Trophoblast cell (in vitro differentiated cells and primary cell): ENCODE results near the gene PDCD7.

ENCODE experiments used
- DNase-seq, 2 donors: peaks; one replicate each; pipeline ENCODE4 v3.0.0-alpha.2; 2016
- H2AFZ ChIP-seq: 2 replicates; pipeline ENCODE4 v1.6.1; 2013; ENCODE audit warnings: low read length, moderate library complexity, mild to moderate bottlenecking; ENCODE audit not compliant: insufficient read depth, poor library complexity
- H2AK5ac ChIP-seq: 2 replicates; pipeline ENCODE4 v1.6.1; 2013; ENCODE audit warnings: mild to moderate bottlenecking, low read length
- H2BK120ac ChIP-seq: 2 replicates; pipeline ENCODE4 v1.6.1; 2013; ENCODE audit warnings: low read length, mild to moderate bottlenecking, moderate library complexity; ENCODE audit not compliant: insufficient read depth, poor library complexity
- H2BK12ac ChIP-seq: 2 replicates; pipeline ENCODE4 v1.6.1; 2013; ENCODE audit warnings: mild to moderate bottlenecking, low read length, moderate library complexity
- H2BK5ac ChIP-seq: 2 replicates; pipeline ENCODE4 v1.6.1; 2013; ENCODE audit warnings: low read length, low read depth, moderate library complexity, mild to moderate bottlenecking; ENCODE audit not compliant: poor library complexity
- H3K14ac ChIP-seq: 2 replicates; pipeline ENCODE4 v1.6.1; 2013; ENCODE audit warnings: mild to moderate bottlenecking, low read length
- H3K18ac ChIP-seq: 2 replicates; pipeline ENCODE4 v1.6.1; 2013; ENCODE audit warnings: mild to moderate bottlenecking, low read length
- H3K23ac ChIP-seq: 2 replicates; pipeline ENCODE4 v1.6.1; 2013; ENCODE audit warnings: low read length
- H3K27ac ChIP-seq: 2 replicates; pipeline ENCODE4 v1.5.1; 2013; ENCODE audit warnings: low read depth, mild to moderate bottlenecking, inconsistent platforms, low read length, moderate library complexity
- H3K27me3 ChIP-seq: 2 replicates; pipeline ENCODE4 v1.6.1; 2013; ENCODE audit warnings: inconsistent platforms, mild to moderate bottlenecking, low read length, moderate library complexity; ENCODE audit not compliant: insufficient read depth
- H3K36me3 ChIP-seq, 2 experiments: 1 replicate in 1 of 2; 2 replicates in 1 of 2; pipeline ENCODE4 v1.6.1; 2013; ENCODE audit warnings: low read length in 2 of 2, mild to moderate bottlenecking in 2 of 2, moderate library complexity in 1 of 2; ENCODE audit not compliant: insufficient read depth in 2 of 2, control insufficient read depth in 1 of 2
- H3K4ac ChIP-seq: 2 replicates; pipeline ENCODE4 v1.6.1; 2013; ENCODE audit warnings: low read depth, mild to moderate bottlenecking, low read length, moderate library complexity
- H3K4me1 ChIP-seq, 2 experiments: 1 replicate in 1 of 2; 2 replicates in 1 of 2; pipeline ENCODE4 v1.6.1; 2013; ENCODE audit warnings: low read length in 2 of 2, mild to moderate bottlenecking in 2 of 2, moderate library complexity in 1 of 2; ENCODE audit not compliant: insufficient read depth in 2 of 2, control insufficient read depth in 1 of 2
- H3K4me2 ChIP-seq: 2 replicates; pipeline ENCODE4 v1.6.1; 2013; ENCODE audit warnings: inconsistent platforms, mild to moderate bottlenecking, low read length, moderate library complexity
- H3K4me3 ChIP-seq: 2 replicates; pipeline ENCODE4 v1.5.1; 2013; ENCODE audit warnings: mild to moderate bottlenecking, low read depth, low read length, inconsistent platforms
- H3K79me1 ChIP-seq: one replicate; pipeline ENCODE4 v1.6.1; 2013; ENCODE audit warnings: low read length
- H3K79me2 ChIP-seq: 2 replicates; pipeline ENCODE4 v1.6.1; 2013; ENCODE audit warnings: low read length, mild to moderate bottlenecking; ENCODE audit not compliant: control insufficient read depth, insufficient read depth, poor library complexity
- H3K9ac ChIP-seq: 2 replicates; pipeline ENCODE4 v1.6.1; 2013; ENCODE audit warnings: mild to moderate bottlenecking, low read length
- H3K9me3 ChIP-seq: 2 replicates; pipeline ENCODE4 v1.6.1; 2013; ENCODE audit warnings: low read depth, mild to moderate bottlenecking, control low read depth, inconsistent platforms, low read length; ENCODE audit not compliant: insufficient read depth
- H4K12ac ChIP-seq: 2 replicates; pipeline ENCODE4 v1.6.1; 2013; ENCODE audit warnings: low read depth, mild to moderate bottlenecking, low read length, moderate library complexity
- H4K8ac ChIP-seq: 2 replicates; pipeline ENCODE4 v1.6.1; 2013; ENCODE audit warnings: low read depth, mild to moderate bottlenecking, low read length, moderate library complexity
- H4K91ac ChIP-seq: one replicate; pipeline ENCODE4 v1.6.1; 2013; ENCODE audit warnings: low read depth, mild to moderate bottlenecking, low read length, moderate library complexity
- WGBS: extraction: QIAGEN DNeasy Blood & Tissue Kit; methylation state at CpG from one replicate; pipeline ENCODE4 v1.1.7; 2013; ENCODE audit warnings: missing lambda C conversion rate; ENCODE audit not compliant: insufficient read length, insufficient coverage; ENCODE audit errors: extremely low coverage; 5-methylcytosine and 5-hydroxymethylcytosine counted together

PDCD7 gene

DNA sequence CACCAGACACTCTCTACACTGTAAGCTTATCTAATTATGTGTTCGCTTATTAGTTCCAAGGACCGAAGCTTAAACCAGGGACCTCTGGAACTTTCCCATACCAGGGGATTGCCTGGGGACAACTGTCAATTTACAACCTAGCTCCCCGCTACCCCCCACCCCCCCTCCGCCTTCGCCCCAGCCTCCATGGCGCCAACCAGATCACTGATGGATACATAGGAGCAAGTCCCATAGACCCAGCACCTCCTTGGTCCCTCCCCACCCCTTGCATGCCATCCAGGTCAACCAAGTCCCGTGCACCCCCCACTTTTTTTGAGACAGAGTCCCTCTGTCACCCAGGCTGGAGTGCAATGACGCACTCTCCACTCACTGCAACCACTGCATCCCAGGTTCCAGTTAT, 930 bp upstream of the PDCD7 start:
- H3K9me3 ChIP-seq: peaks cover 4% of the 10 kb centered on the region
- no peak overlapping the region for H3K23ac ChIP-seq
- H3K27me3 ChIP-seq: no peaks in the 10 kb centered on the region
- no peak overlapping the region for H2BK120ac ChIP-seq
- no peaks in the 10 kb centered on the region for H3K79me1 ChIP-seq
- no peak overlapping the region for H2AK5ac ChIP-seq
- DNase-seq: no peak
- no peak overlapping the region for H2BK12ac ChIP-seq
- no peak overlapping the region for H3K27ac ChIP-seq
- peaks cover 3 to 4% of the 10 kb centered on the region in 2 experiments for H3K4me1 ChIP-seq
- no peaks in the 10 kb centered on the region for H3K36me3 ChIP-seq
- no peak overlapping the region for H3K14ac ChIP-seq
- no peak overlapping the region for H3K18ac ChIP-seq
- no peak overlapping the region for H4K12ac ChIP-seq
- peak overlapping the region; percentile 94 for H4K8ac ChIP-seq
- peak overlapping the region; percentile 28 for H4K91ac ChIP-seq
- H3K79me2 ChIP-seq: peaks cover 6% of the 10 kb centered on the region
- no peak overlapping the region for H2BK5ac ChIP-seq
- no peak overlapping the region for H3K4me2 ChIP-seq
- H3K4ac ChIP-seq: no peak overlapping the region
- WGBS: no CpG with 5 or more reads among the region's 8 CpGs
- no peak overlapping the region for H3K4me3 ChIP-seq
- no peak overlapping the region for H3K9ac ChIP-seq
- H2AFZ ChIP-seq: no peak overlapping the region

DNA sequence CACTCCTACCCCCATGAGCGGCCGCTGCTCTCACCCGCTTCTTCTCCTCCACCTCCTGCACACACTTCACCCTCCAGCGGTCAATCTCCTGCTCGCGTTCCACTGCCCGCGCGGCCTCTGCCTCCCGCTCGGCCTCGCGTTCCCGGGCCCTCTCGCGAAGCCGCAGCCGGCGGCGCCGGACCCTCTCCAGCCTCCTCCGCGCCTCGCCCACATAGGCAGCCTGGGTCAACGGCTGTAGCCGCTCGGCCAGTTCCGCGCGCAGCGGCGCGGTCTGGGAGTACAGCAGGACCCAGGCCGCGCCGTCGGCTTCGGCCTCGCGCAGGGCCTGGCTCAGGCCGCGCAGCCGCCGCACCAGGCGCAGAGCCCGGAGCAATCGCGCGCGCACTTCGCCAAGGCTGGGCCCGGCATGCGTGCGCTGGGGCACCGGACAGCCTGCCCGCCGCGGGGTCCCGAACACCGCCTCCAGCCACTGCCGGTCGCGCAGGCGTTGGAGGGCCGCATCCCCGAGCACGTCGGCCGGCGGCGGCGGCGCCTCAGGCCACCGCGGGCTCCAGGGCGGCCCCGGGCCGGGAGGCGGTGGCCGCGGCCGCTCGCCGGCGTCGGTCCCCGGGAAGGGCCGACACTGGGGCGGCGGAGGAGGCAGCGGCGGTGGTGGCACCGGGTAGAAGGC, 595 bp downstream of the PDCD7 start:
- peak overlapping the region; percentile 14 for H3K27ac ChIP-seq
- WGBS: no CpG with 5 or more reads among the region's 93 CpGs

DNA sequence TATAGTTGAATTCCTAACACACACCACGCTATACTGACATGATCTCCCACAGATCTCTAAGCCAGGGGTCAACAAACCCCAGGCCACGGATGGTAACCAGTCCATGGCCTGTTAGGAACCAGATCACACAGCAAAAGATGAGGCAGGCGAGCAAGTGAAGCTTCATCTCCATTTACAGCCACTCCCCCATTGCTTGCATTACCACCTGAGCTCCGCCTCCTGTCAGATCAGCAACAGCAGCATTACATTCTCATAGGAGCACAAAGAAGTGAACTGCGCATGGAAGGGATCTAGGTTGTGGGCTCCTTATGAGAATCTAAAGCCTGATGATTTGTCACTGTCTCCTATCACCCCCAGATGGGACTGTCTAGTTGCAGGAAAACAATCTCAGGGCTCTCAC, 2.7 kb downstream of the PDCD7 start:
- H3K79me2 ChIP-seq: peaks cover 6% of the 10 kb centered on the region
- peaks cover 2 to 26% of the 10 kb centered on the region in 2 experiments for H3K36me3 ChIP-seq
- H4K8ac ChIP-seq: no peak overlapping the region
- H3K4me1 ChIP-seq: peaks cover 3 to 4% of the 10 kb centered on the region in 2 experiments
- no CpG with 5 or more reads among the region's 5 CpGs for WGBS
- H2AFZ ChIP-seq: no peak overlapping the region
- no peak overlapping the region for H3K4ac ChIP-seq
- DNase-seq: peak in 1 of 2 donors; percentile 10
- no peak overlapping the region for H3K23ac ChIP-seq
- H2BK5ac ChIP-seq: no peak overlapping the region
- no peaks in the 10 kb centered on the region for H3K27me3 ChIP-seq
- H3K18ac ChIP-seq: no peak overlapping the region
- no peak overlapping the region for H3K9ac ChIP-seq
- no peak overlapping the region for H3K4me3 ChIP-seq
- H3K79me1 ChIP-seq: no peaks in the 10 kb centered on the region
- no peaks in the 10 kb centered on the region for H3K9me3 ChIP-seq
- H2AK5ac ChIP-seq: no peak overlapping the region
- no peak overlapping the region for H3K4me2 ChIP-seq
- no peak overlapping the region for H2BK12ac ChIP-seq
- H2BK120ac ChIP-seq: no peak overlapping the region
- no peak overlapping the region for H4K91ac ChIP-seq
- no peak overlapping the region for H4K12ac ChIP-seq
- H3K27ac ChIP-seq: no peak overlapping the region
- no peak overlapping the region for H3K14ac ChIP-seq

More for the DNA sequence above, 595 bp downstream of the PDCD7 start:
- peak; percentile 43 to 52 for DNase-seq
- H4K91ac ChIP-seq: peak overlapping the region; percentile 51
- H3K36me3 ChIP-seq: peaks cover 2 to 15% of the 10 kb centered on the region in 2 experiments
- peaks cover 6% of the 10 kb centered on the region for H3K79me2 ChIP-seq
- H3K4me2 ChIP-seq: peak overlapping the region; percentile 67
- peak overlapping the region; percentile 60 for H3K18ac ChIP-seq
- peaks cover 3 to 4% of the 10 kb centered on the region in 2 experiments for H3K4me1 ChIP-seq
- peak overlapping the region; percentile 87 for H3K9ac ChIP-seq
- H2AK5ac ChIP-seq: no peak overlapping the region
- no peak overlapping the region for H3K4ac ChIP-seq
- H2AFZ ChIP-seq: peak overlapping the region; percentile 71
- no peak overlapping the region for H3K23ac ChIP-seq
- peak overlapping the region; percentile 94 for H3K4me3 ChIP-seq
- H2BK120ac ChIP-seq: no peak overlapping the region
- peak overlapping the region; percentile 59 for H4K12ac ChIP-seq
- no peaks in the 10 kb centered on the region for H3K27me3 ChIP-seq
- peak overlapping the region; percentile 66 for H3K14ac ChIP-seq
- no peak overlapping the region for H2BK12ac ChIP-seq
- H4K8ac ChIP-seq: peak overlapping the region; percentile 77
- H2BK5ac ChIP-seq: no peak overlapping the region
- H3K79me1 ChIP-seq: no peaks in the 10 kb centered on the region
- H3K9me3 ChIP-seq: peaks cover 4% of the 10 kb centered on the region

DNA sequence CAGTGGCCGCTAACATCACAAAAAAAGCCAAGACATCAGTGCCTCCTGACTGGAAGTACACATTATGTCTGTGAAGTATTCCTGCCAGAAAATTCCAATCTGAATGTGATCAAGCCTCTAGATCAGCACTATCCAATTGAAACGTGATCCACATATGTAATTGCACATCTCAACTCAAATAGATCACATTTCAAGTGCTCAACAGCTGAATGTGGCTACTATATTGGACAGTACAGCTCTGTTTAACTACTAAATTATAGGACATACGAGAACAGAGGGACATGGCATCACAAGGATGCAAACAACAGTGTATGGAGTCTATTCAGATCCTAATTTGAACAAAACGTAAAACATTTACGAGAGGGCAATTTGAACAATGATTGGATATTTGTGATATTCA, 18.1 kb downstream of the PDCD7 start:
- H2BK5ac ChIP-seq: no peak overlapping the region
- no peak for DNase-seq
- H3K4me1 ChIP-seq: no peaks in the 10 kb centered on the region
- H3K79me1 ChIP-seq: no peaks in the 10 kb centered on the region
- no peak overlapping the region for H2BK120ac ChIP-seq
- H4K8ac ChIP-seq: no peak overlapping the region
- no peak overlapping the region for H3K4ac ChIP-seq
- H3K36me3 ChIP-seq: peaks cover 13 to 21% of the 10 kb centered on the region in 2 experiments
- H3K79me2 ChIP-seq: no peaks in the 10 kb centered on the region
- H3K27ac ChIP-seq: no peak overlapping the region
- no peak overlapping the region for H3K4me3 ChIP-seq
- H3K18ac ChIP-seq: no peak overlapping the region
- no peaks in the 10 kb centered on the region for H3K9me3 ChIP-seq
- no peak overlapping the region for H3K4me2 ChIP-seq
- no peak overlapping the region for H3K14ac ChIP-seq
- no peaks in the 10 kb centered on the region for H3K27me3 ChIP-seq
- H2BK12ac ChIP-seq: no peak overlapping the region
- H2AK5ac ChIP-seq: no peak overlapping the region
- no peak overlapping the region for H3K23ac ChIP-seq
- H3K9ac ChIP-seq: no peak overlapping the region
- H2AFZ ChIP-seq: no peak overlapping the region
- no peak overlapping the region for H4K12ac ChIP-seq
- H4K91ac ChIP-seq: no peak overlapping the region
- WGBS: no CpG with 5 or more reads among the region's 5 CpGs
